SK-N-SH (cell line): ENCODE measurements around the gene AXIN1.

Experiments
- EZH2phosphoT487 ChIP-seq: fragments of 200-600 bp; sonication (generic); IDR thresholded peaks from 2 replicates; pipeline ENCODE4 v1.6.1; 2017; ENCODE audit warnings: low read depth, mixed run types, mild to moderate bottlenecking, antibody characterized with exemption, moderate library complexity, borderline replicate concordance
- NRF1 ChIP-seq: IDR thresholded peaks from 2 replicates; pipeline ENCODE4 v1.6.1; 2012; ENCODE audit warnings: low read depth, mild to moderate bottlenecking, low read length
- POLR2AphosphoS5 ChIP-seq: IDR thresholded peaks from 2 replicates; pipeline ENCODE4 v1.6.1; 2012; ENCODE audit warnings: low read depth, low read length
- RAD21 ChIP-seq: IDR thresholded peaks from 2 replicates; pipeline ENCODE4 v1.6.1; 2012; ENCODE audit warnings: mild to moderate bottlenecking, low read length
- SIN3A ChIP-seq: IDR thresholded peaks from 2 replicates; pipeline ENCODE4 v1.6.1; 2012; ENCODE audit warnings: low read depth, mild to moderate bottlenecking, low read length, moderate library complexity, borderline replicate concordance
- TAF1 ChIP-seq: IDR thresholded peaks from 2 replicates; pipeline ENCODE4 v1.6.1; 2012; ENCODE audit warnings: low read depth, mild to moderate bottlenecking, low read length, moderate library complexity, borderline replicate concordance
- TF ChIP-seq, protein P1 (sequence below): fragments of 200-600 bp; sonication (generic); IDR thresholded peaks from 2 replicates; pipeline ENCODE4 v1.6.1; 2017; ENCODE audit warnings: antibody characterized with exemption, mild to moderate bottlenecking, moderate library complexity
- TF ChIP-seq, protein P2 (sequence below): fragments of 150-350 bp; IDR thresholded peaks from 2 replicates; pipeline ENCODE4 v1.6.1; 2017; ENCODE audit warnings: antibody characterized with exemption, low read length, low read depth, borderline replicate concordance
- TF ChIP-seq, protein P3 (sequence below): IDR thresholded peaks from 2 replicates; pipeline ENCODE4; 2012

DNA sequence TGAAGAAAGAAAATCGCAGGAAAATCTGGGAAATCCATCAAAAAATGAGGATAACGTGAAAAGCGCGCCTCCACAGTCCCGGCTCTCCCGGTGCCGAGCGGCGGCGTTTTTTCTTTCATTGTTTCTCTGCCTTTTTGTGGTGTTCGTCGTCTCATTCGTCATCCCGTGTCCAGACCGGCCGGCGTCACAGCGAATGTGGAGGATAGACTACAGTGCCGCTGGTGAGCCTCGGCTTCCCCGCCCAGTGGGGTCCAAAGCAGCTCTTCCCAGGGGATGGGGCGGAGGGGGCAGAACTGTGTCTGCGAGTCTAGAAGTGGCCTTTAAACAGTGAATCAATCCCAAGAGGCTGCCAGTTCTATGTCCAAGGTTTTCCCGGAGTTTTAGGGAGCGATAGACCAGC lies 98.1 kb downstream of the AXIN1 start:
- TF ChIP-seq, protein P1, sequence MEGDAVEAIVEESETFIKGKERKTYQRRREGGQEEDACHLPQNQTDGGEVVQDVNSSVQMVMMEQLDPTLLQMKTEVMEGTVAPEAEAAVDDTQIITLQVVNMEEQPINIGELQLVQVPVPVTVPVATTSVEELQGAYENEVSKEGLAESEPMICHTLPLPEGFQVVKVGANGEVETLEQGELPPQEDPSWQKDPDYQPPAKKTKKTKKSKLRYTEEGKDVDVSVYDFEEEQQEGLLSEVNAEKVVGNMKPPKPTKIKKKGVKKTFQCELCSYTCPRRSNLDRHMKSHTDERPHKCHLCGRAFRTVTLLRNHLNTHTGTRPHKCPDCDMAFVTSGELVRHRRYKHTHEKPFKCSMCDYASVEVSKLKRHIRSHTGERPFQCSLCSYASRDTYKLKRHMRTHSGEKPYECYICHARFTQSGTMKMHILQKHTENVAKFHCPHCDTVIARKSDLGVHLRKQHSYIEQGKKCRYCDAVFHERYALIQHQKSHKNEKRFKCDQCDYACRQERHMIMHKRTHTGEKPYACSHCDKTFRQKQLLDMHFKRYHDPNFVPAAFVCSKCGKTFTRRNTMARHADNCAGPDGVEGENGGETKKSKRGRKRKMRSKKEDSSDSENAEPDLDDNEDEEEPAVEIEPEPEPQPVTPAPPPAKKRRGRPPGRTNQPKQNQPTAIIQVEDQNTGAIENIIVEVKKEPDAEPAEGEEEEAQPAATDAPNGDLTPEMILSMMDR: no peak
- TF ChIP-seq, protein P2, sequence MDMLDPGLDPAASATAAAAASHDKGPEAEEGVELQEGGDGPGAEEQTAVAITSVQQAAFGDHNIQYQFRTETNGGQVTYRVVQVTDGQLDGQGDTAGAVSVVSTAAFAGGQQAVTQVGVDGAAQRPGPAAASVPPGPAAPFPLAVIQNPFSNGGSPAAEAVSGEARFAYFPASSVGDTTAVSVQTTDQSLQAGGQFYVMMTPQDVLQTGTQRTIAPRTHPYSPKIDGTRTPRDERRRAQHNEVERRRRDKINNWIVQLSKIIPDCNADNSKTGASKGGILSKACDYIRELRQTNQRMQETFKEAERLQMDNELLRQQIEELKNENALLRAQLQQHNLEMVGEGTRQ: no peak
- TF ChIP-seq POLR2AphosphoS5 (no peak), TAF1 (no peak), EZH2phosphoT487 (no peak), NRF1 (no peak), RAD21 (no peak), SIN3A (no peak)
- TF ChIP-seq, protein P3, sequence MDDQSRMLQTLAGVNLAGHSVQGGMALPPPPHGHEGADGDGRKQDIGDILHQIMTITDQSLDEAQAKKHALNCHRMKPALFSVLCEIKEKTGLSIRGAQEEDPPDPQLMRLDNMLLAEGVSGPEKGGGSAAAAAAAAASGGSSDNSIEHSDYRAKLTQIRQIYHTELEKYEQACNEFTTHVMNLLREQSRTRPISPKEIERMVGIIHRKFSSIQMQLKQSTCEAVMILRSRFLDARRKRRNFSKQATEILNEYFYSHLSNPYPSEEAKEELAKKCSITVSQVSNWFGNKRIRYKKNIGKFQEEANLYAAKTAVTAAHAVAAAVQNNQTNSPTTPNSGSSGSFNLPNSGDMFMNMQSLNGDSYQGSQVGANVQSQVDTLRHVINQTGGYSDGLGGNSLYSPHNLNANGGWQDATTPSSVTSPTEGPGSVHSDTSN: no peak
